HuH-7.5 (cell line): ENCODE results near the gene LIPH.
"Not testable (repeated sequence)": the region's sequence is repeated elsewhere in the genome, so short reads cannot be mapped to it uniquely, and the experiment has no call there.

Source experiments
- DNase-seq: peaks from one replicate; pipeline ENCODE4 v3.0.0; 2011; ENCODE audit warnings: low spot score

The LIPH gene

GRCh38 chr3:185486394-185486793 is 66.0 kb downstream of the LIPH start:
- no peak for DNase-seq

- DNase-seq, result no peak
Measured at GRCh38 chr3:185484296-185484695, 68.1 kb downstream of the LIPH start.

GRCh38 chr3:185479373-185479945 is 72.9 kb downstream of the LIPH start:
- DNase-seq, result no peak

GRCh38 chr3:185477316-185477715 is 75.1 kb downstream of the LIPH start:
- no peak for DNase-seq

- DNase-seq, result not testable (repeated sequence)
Measured at GRCh38 chr3:185474922-185475321, 77.5 kb downstream of the LIPH start.

- no peak for DNase-seq
Measured at GRCh38 chr3:185473290-185473815, 79.0 kb downstream of the LIPH start.

GRCh38 chr3:185470323-185470722 is 82.1 kb downstream of the LIPH start:
- DNase-seq, result no peak

GRCh38 chr3:185469542-185469941 is 82.8 kb downstream of the LIPH start:
- no peak for DNase-seq

GRCh38 chr3:185466123-185466522 is 86.3 kb downstream of the LIPH start:
- DNase-seq, result not testable (repeated sequence)

GRCh38 chr3:185465471-185465870 is 86.9 kb downstream of the LIPH start:
- DNase-seq, result no peak

- DNase-seq, result no peak
Measured at GRCh38 chr3:185460719-185461350, 91.6 kb downstream of the LIPH start.

- no peak for DNase-seq
Measured at GRCh38 chr3:185460309-185460708, 92.1 kb downstream of the LIPH start.

GRCh38 chr3:185457376-185457775 is 95.0 kb downstream of the LIPH start:
- DNase-seq, result no peak
